ENCODE measurements around the gene C16orf92. TPM values are rescaled to one million over a fixed set of nuclear protein-coding genes. Genes with fewer than 3 reads are reported as not detected.
A peak's percentile ranks its signal among the peaks of the same experiment; 100 is the strongest.

The C16orf92 gene
- total RNA-seq, 1 experiment from 2014 or later: not detected

- peak within 1 kb of the TSS; percentile 86 for H3K9ac ChIP-seq (ENCODE audit: low read length)
- peaks cover 4 to 16% of the 10 kb centered on the region in 2 experiments; a peak in 3 of 4 replicates for H3K36me3 ChIP-seq (ENCODE audit: control insufficient read depth in 1 of 2, insufficient read depth in 2 of 2, low read length in 2 of 2)
- no peaks in the 10 kb centered on the region for H3K27me3 ChIP-seq (ENCODE audit: insufficient read depth, low read length)
- peak within 1 kb of the TSS; percentile 83 to 95 for H3K4me3 ChIP-seq (replicated peaks in 1 of 2; ENCODE audit: low read depth in 1 of 2, low read length in 2 of 2)
- ChIA-PET POLR2A (interaction anchor here (0.6 to 1.2 kb wide), 6 partner anchors 14 to 97 kb away, joined by 3 read pairs; partner anchors contain the start of genes ASPHD1, SEZ6L2, TAOK2 and TMEM219), RAD21 (ENCODE audit: low non-redundant PET in 1 of 2, low total read pairs in 2 of 2, uncharacterized antibody in 2 of 2, unreplicated experiment in 2 of 2) (no interaction called here), CTCF (no interaction called here)
- H3K9me2 ChIP-seq (ENCODE audit: insufficient read depth): no peaks in the 10 kb centered on the region
- H3K79me2 ChIP-seq (ENCODE audit: insufficient read depth, low read length): peaks cover 11% of the 10 kb centered on the region
- intact Hi-C loops (cut with micrococcal nuclease): loop anchor here (1.0 kb wide), 1 partner anchor 97 kb away; the partner anchor contains the start of gene SEZ6L2
- H3K4me1 ChIP-seq (ENCODE audit: control insufficient read depth in 1 of 2, insufficient read depth in 2 of 2, low read length in 2 of 2): peaks cover 9 to 27% of the 10 kb centered on the region in 2 experiments
- H4K20me1 ChIP-seq (ENCODE audit: insufficient read depth): no peaks in the 10 kb centered on the region
- peak within 1 kb of the TSS; percentile 88 for H3K27ac ChIP-seq (ENCODE audit: low read depth, low read length)
- peak within 1 kb of the TSS; percentile 64 for H2AFZ ChIP-seq (ENCODE audit: low read depth, low read length, poor library complexity, severe bottlenecking)
- DNase-seq (ENCODE audit: low read depth, low spot score): peak; percentile 90
- TF ChIP-seq FOSL1 (IDR thresholded peaks at IDR 0.05; ENCODE audit: low read depth): no peak
- TF ChIP-seq POLR2AphosphoS5 (IDR thresholded peaks at IDR 0.05; ENCODE audit: low read depth, low read length): no peak
- TF ChIP-seq SIN3A (IDR thresholded peaks at IDR 0.05; ENCODE audit: low read depth): peak; percentile 84; the same call in 1 of the 2 replicates
- no peak for TF ChIP-seq ATF3 (IDR thresholded peaks at IDR 0.05)
- no peak for TF ChIP-seq JUND (IDR thresholded peaks at IDR 0.05)
- TF ChIP-seq CEBPB (IDR thresholded peaks at IDR 0.05; ENCODE audit: low read depth): no peak
- peak; percentile 76 for TF ChIP-seq SP1 (IDR thresholded peaks at IDR 0.05; ENCODE audit: low read depth)
- peak; percentile 90 for TF ChIP-seq EGR1 (IDR thresholded peaks at IDR 0.05; ENCODE audit: low read depth)
- TF ChIP-seq REST (IDR thresholded peaks at IDR 0.05; ENCODE audit: low read depth): no peak
- TF ChIP-seq ZFX (IDR thresholded peaks at IDR 0.05): peak; percentile 76; the same call in 1 of the 2 replicates
- TF ChIP-seq YY1 (IDR thresholded peaks at IDR 0.05; ENCODE audit: extremely low read depth, insufficient replicate concordance, low read depth, low read length): peak; percentile 94
- peak; percentile 50 for TF ChIP-seq POLR2A (IDR thresholded peaks at IDR 0.05; ENCODE audit: borderline replicate concordance, extremely low read depth, insufficient read depth, insufficient read length)
- peak; percentile 52 for TF ChIP-seq TCF7L2 (IDR thresholded peaks at IDR 0.05; ENCODE audit: borderline replicate concordance, extremely low read depth, insufficient read depth, insufficient read length)
- H3K4me2 ChIP-seq (ENCODE audit: low read length): peak within 1 kb of the TSS; percentile 92
- H3K9me3 ChIP-seq (ENCODE audit: control insufficient read depth in 1 of 2, insufficient read depth in 1 of 2, low read depth in 1 of 2, low read length in 2 of 2): no peaks in the 10 kb centered on the region
- BruUV-seq (replicated peaks): TSS peak; percentile 50
- ATAC-seq: peak; percentile 94
Observed at GRCh38 chr16:29995911-29996765, 26.9 kb upstream of the C16orf92 start, which contains the start of gene INO80E. Gene INO80E, plus strand, starts transcription at chr16:29996241. Its CDS starts 70 bp downstream, at chr16:29996311.
